ENCODE measurements around the gene MPV17. TPM values are rescaled to one million over a fixed set of nuclear protein-coding genes. Genes with fewer than 3 reads are reported as not detected.

Gene MPV17
- total RNA-seq, 1 experiment from 2014 or later, result 59.4 TPM

DNA sequence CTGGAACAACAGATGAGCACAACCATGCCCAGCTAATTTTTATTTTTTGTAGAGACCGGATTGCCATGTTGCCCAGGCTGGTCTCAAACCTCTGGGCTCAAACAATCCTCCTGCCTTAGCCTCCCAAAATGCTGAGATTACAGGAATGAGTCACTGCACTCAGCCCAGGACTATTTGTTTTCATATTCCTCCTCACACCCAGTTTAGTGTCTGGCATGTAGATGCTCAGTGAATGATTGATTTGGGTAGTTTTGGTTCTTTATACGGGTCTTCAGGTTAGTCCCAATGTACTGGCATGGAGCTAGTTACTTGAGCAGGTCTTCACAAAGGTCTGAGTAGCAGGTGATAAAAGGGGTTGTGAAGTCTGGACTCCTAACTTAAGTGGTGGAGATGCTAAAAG is 41.0 kb upstream of the MPV17 start:
- Mint-ChIP-seq H3K9me3 (no peaks in the 10 kb centered on the region), H3K4me1 (peaks cover 0 to 3% of the 10 kb centered on the region in 2 experiments; a peak in 2 of 4 replicates), H3K27me3 (ENCODE audit: low read depth) (no peaks in the 10 kb centered on the region), H3K36me3 (ENCODE audit: insufficient read depth in 1 of 3, low read depth in 3 of 3) (peaks cover 28 to 56% (median 45%) of the 10 kb centered on the region in 3 experiments; a peak in 6 of 7 replicates), H3K4me3 (no peak overlapping the region), H3K27ac (no peak overlapping the region; a peak in 1 of 7 replicates)
- Histone ChIP-seq H2BK5ac (ENCODE audit: insufficient read length, low read length) (no peak overlapping the region), H3K18ac (ENCODE audit: insufficient read length, low read depth, low read length) (no peak overlapping the region), H3T11ph (ENCODE audit: low read length) (no peak overlapping the region), H4K20me1 (ENCODE audit: control insufficient read depth, insufficient read depth, insufficient read length) (no peaks in the 10 kb centered on the region), H3K27ac (ENCODE audit: insufficient read length, low read depth, low read length) (no peak overlapping the region), H3K4ac (ENCODE audit: low read depth, low read length) (no peak overlapping the region), H3K9me3 (ENCODE audit: control insufficient read depth, low read depth, low read length) (no peaks in the 10 kb centered on the region), H2AFZ (ENCODE audit: low read length) (no peak overlapping the region), H2BK12ac (ENCODE audit: insufficient read length, low read depth, low read length) (no peak overlapping the region), H3K27me3 (ENCODE audit: insufficient read depth, low read length) (no peaks in the 10 kb centered on the region), H3K23me2 (ENCODE audit: insufficient read length, low read depth, low read length, poor library complexity, severe bottlenecking) (no peaks in the 10 kb centered on the region), H4K8ac (replicated peaks; ENCODE audit: insufficient read length, low read depth, low read length) (no peak overlapping the region), H2BK15ac (ENCODE audit: low read depth, low read length) (no peak overlapping the region), H3K56ac (ENCODE audit: insufficient read length, low read depth, low read length) (no peak overlapping the region), H3K4me2 (ENCODE audit: insufficient read depth, insufficient read length, low read length) (no peak overlapping the region), H2BK120ac (ENCODE audit: low read depth, low read length, poor library complexity, severe bottlenecking) (no peak overlapping the region), H3K79me2 (ENCODE audit: insufficient read depth, low read length) (no peaks in the 10 kb centered on the region), H4K91ac (ENCODE audit: insufficient read length, low read depth, low read length) (no peak overlapping the region), H3K4me1 (ENCODE audit: insufficient read depth, low read length) (no peaks in the 10 kb centered on the region), H4K5ac (ENCODE audit: insufficient read length, low read depth, low read length) (no peak overlapping the region), H2BK20ac (ENCODE audit: low read depth, low read length, poor library complexity, severe bottlenecking) (no peak overlapping the region), H3K14ac (ENCODE audit: insufficient read depth, low read length) (no peak overlapping the region), H3K79me1 (ENCODE audit: insufficient read depth, low read depth, low read length, poor library complexity, severe bottlenecking) (no peaks in the 10 kb centered on the region), H2AK5ac (ENCODE audit: insufficient read length, low read length) (no peak overlapping the region), H3K23ac (ENCODE audit: insufficient read length, low read depth, low read length) (no peak overlapping the region), H3K9ac (ENCODE audit: extremely low read depth, insufficient read length, low read length) (no peak overlapping the region)
- DNase-seq, result no peak
- TF ChIP-seq, protein P1, sequence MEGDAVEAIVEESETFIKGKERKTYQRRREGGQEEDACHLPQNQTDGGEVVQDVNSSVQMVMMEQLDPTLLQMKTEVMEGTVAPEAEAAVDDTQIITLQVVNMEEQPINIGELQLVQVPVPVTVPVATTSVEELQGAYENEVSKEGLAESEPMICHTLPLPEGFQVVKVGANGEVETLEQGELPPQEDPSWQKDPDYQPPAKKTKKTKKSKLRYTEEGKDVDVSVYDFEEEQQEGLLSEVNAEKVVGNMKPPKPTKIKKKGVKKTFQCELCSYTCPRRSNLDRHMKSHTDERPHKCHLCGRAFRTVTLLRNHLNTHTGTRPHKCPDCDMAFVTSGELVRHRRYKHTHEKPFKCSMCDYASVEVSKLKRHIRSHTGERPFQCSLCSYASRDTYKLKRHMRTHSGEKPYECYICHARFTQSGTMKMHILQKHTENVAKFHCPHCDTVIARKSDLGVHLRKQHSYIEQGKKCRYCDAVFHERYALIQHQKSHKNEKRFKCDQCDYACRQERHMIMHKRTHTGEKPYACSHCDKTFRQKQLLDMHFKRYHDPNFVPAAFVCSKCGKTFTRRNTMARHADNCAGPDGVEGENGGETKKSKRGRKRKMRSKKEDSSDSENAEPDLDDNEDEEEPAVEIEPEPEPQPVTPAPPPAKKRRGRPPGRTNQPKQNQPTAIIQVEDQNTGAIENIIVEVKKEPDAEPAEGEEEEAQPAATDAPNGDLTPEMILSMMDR (conservative IDR thresholded peaks at IDR 0.05), result no peak
- WGBS (ENCODE audit: extremely low coverage, insufficient read length, low lambda C conversion rate), result no CpG with 5 or more reads among the region's 2 CpGs
